ENCODE data around the gene G6PD.

DNA sequence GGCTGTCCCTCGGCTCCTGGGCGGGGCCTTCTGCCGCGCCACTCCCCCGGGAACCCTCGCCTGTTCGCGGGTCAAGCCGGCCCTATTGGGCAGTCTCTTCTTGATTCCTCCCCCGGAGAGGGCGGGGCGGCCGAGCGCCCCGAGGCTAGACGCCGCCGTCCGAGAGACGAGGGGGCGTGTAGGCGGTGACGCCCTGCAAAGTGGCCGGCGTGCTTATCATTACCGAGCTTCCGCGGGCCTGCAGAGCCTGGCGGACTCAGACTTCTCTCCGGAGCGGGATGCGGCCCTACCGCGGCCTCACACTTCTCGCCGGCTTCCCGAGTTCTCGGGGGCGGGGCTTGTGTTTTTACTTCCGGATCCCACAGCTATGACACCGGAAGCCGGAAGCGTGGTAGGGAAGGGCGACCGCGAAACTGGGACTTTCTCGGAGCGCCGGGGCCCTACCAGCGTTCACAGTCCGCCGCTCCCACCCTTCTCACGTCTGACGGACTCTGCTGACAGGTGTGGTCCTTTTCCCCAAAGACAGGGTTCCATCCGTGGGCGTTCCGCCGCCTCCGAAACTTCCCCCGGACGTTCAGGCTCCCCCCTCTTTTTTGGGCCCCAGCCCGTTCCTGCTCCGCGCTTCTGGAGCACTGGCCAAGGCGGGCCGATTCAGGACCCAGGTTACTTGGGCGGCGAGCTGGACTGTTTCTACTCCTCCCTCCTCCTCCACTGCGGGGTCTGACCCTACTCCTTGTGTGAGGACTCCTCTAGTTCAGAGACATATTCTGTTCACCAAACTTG lies 790 bp upstream of the G6PD start, which contains the start of gene IKBKG:
- TF ChIP-seq EZH2 (IDR thresholded peaks at IDR 0.05; ENCODE audit: insufficient read depth, poor library complexity, severe bottlenecking) (no peak), EZH2phosphoT487 (IDR thresholded peaks at IDR 0.05; ENCODE audit: insufficient read depth, low read depth) (no peak)
